PFSK-1 (cell line): Measurements from ENCODE around the gene CEACAM1.

Source experiments
- POLR2AphosphoS5 ChIP-seq: IDR thresholded peaks from 2 replicates; pipeline ENCODE4 v1.6.1; 2012; ENCODE audit warnings: low read depth, mild to moderate bottlenecking, control low read depth, low read length, moderate library complexity
- REST ChIP-seq, 2 experiments: IDR thresholded peaks; 2 replicates each; pipeline versions ENCODE4 v1.6.1 to v1.8.0; 2011 to 2012; ENCODE audit warnings: low read depth in 2 of 2, low read length in 2 of 2, control low read depth in 1 of 2, inconsistent platforms in 1 of 2, mild to moderate bottlenecking in 1 of 2, moderate library complexity in 1 of 2; ENCODE audit not compliant: insufficient read depth in 1 of 2
- TAF1 ChIP-seq: IDR thresholded peaks from 2 replicates; pipeline ENCODE4 v1.6.1; 2012; ENCODE audit warnings: low read length, control low read depth, borderline replicate concordance; ENCODE audit not compliant: insufficient read depth

- TF ChIP-seq TAF1: no peak
- no peak for TF ChIP-seq POLR2AphosphoS5
- no peak for TF ChIP-seq REST (IDR thresholded peaks at IDR 0.05; ENCODE audit: insufficient read depth in 1 of 2, low read depth in 2 of 2, low read length in 2 of 2)
Observed at GRCh38 chr19:42560731-42561130, 32.5 kb upstream of the CEACAM1 start.
